Panc1 (cell line): ENCODE data around the gene CADM4. TPM values are rescaled to one million over a fixed set of nuclear protein-coding genes. Genes with fewer than 3 reads are reported as not detected.

Experiments
- ATAC-seq: fragments of 200-7000 bp; cut with Tn5 transposase; 2 replicates; pipeline ENCODE4 v1.9.1; 2020; ENCODE audit warnings: mild to moderate bottlenecking, moderate library complexity
- BruUV-seq: library from RNA; stranded (reverse); fragments of 400-500 nt; replicated peaks from 2 replicates; lab custom pipeline; 2021; lab: Mats Ljungman, UMichigan
- CTCF ChIA-PET: fragments of 300-600 bp; sonication (Branson Sonifier 250); formaldehyde crosslinking; loops from one replicate; lab custom pipeline; 2022; ENCODE audit warnings: antibody characterized with exemption; lab: Charles Lee
- POLR2A ChIA-PET: fragments of 300-600 bp; sonication (Branson Sonifier 250); formaldehyde crosslinking; loops from one replicate; lab custom pipeline; 2022; ENCODE audit warnings: antibody characterized with exemption; lab: Charles Lee
- DNase-seq: peaks from one replicate; pipeline ENCODE4 v3.0.0-alpha.2; 2010; ENCODE audit warnings: low read depth, low spot score
- H3K27ac ChIP-seq: 2 replicates; pipeline ENCODE4 v1.5.1; 2011; ENCODE audit warnings: mild to moderate bottlenecking, low read length, inconsistent platforms
- H3K27me3 ChIP-seq: fragments of 200-500 bp; sonication (Bioruptor generic); 2 replicates; pipeline ENCODE4 v1.6.0; 2014; ENCODE audit warnings: low read length, inconsistent platforms; ENCODE audit not compliant: control insufficient read depth, insufficient read depth
- H3K36me3 ChIP-seq: fragments of 200-500 bp; sonication (Bioruptor generic); 2 replicates; pipeline ENCODE4 v1.5.1; 2014; ENCODE audit warnings: inconsistent platforms, mild to moderate bottlenecking, low read length, moderate library complexity; ENCODE audit not compliant: control insufficient read depth, insufficient read depth
- H3K4me1 ChIP-seq: 2 replicates; pipeline ENCODE4 v1.5.1; 2011; ENCODE audit warnings: inconsistent platforms, mild to moderate bottlenecking, low read length, moderate library complexity; ENCODE audit not compliant: control insufficient read depth, insufficient read depth
- H3K4me3 ChIP-seq, 2 experiments: 2 replicates each; pipeline ENCODE4 v1.5.1; 2011 to 2012; ENCODE audit warnings: low read depth in 2 of 2, low read length in 2 of 2, mild to moderate bottlenecking in 2 of 2, inconsistent platforms in 1 of 2, moderate library complexity in 1 of 2
- H3K9me3 ChIP-seq: fragments of 200-500 bp; sonication (Bioruptor generic); 2 replicates; pipeline ENCODE4 v1.5.1; 2014; ENCODE audit warnings: low read depth, mild to moderate bottlenecking, inconsistent platforms, low read length, moderate library complexity; ENCODE audit not compliant: control insufficient read depth, insufficient read depth
- POLR2AphosphoS5 ChIP-seq: IDR thresholded peaks from 2 replicates; pipeline ENCODE4 v1.6.1; 2012; ENCODE audit warnings: mild to moderate bottlenecking, low read depth, low read length, moderate library complexity
- SIN3A ChIP-seq: IDR thresholded peaks from 2 replicates; pipeline ENCODE4 v1.6.1; 2012; ENCODE audit warnings: low read depth, mild to moderate bottlenecking, low read length, moderate library complexity, borderline replicate concordance; ENCODE audit not compliant: insufficient read depth
- TCF7L2 ChIP-seq: IDR thresholded peaks from 2 replicates; pipeline ENCODE4 v1.6.1; 2011; ENCODE audit warnings: mild to moderate bottlenecking, low read depth, low read length, inconsistent platforms
- in situ Hi-C: cut with HindIII; loops from 2 replicates; pipeline ENCODE4 v1.10.0; 2016; ENCODE audit warnings: low sequenced_read_pairs, low pct_unique_long_range_greater_than_20kb
- intact Hi-C: fragments of 100-400 bp; cut with micrococcal nuclease; formaldehyde crosslinking; loops from one replicate; pipeline ENCODE4 v1.10.0; 2022; ENCODE audit not compliant: unreplicated experiment
- total RNA-seq: library from RNA; stranded (reverse); gene quantifications from one replicate; pipeline ENCODE4 v1.2.1, GENCODE V29; 2021; ENCODE audit not compliant: unreplicated experiment
- TF ChIP-seq, protein P1 (sequence below): fragments of 450-650 bp; IDR thresholded peaks from 2 replicates; pipeline ENCODE4 v1.5.1; 2017; ENCODE audit warnings: mild to moderate bottlenecking
- TF ChIP-seq, protein P2 (sequence below), 2 experiments: IDR thresholded peaks; 2 replicates each; pipeline ENCODE4 v1.6.1; 2011 to 2012; ENCODE audit warnings: low read depth in 2 of 2, control low read depth in 1 of 2, low read length in 1 of 2, mild to moderate bottlenecking in 1 of 2, moderate library complexity in 1 of 2; ENCODE audit not compliant: insufficient read depth in 1 of 2

Gene CADM4
- total RNA-seq, 1 experiment from 2014 or later, result 2.7 TPM

DNA sequence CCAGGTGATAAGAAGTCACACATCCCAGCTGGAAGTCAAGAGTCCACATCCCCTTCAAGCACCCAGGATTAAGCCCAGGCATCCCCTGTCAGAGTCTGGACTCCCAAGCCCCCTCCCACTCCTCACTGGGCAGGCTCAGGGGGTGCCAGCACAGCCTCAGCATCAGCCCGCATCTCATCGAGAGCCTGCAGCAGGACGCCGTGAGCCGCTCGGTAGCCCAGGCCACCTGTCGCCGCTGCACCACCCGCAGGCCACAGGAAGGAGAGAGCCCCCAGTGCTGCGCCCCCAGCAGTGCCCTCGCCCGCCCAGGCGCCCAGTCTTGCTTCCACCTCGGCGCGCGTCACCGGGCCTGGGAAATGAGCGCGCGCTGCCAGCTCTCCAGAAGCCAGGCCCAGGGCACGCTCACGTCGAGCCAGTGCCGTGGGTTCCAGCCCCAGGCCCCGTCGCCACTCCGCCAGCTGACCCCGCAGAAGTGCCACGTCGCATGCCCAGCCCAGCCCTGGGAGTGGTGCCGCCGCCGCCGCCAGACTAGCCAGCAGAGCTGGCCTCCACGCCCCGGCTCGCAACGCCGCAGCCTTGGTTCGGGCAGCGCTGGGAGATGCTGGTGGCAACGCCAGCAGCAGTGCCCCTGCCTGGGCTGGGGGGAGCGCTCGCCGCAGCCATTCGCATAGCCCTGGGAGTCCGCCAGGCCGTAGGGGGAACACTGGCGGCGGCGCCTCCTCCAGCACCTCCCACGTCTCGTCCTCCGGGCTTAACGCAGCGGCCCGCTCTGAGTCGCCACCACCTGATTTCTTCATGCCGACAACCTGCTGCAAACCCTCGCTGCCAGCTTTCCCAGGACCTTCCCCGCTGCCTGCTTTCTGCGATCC lies 47.5 kb downstream of the CADM4 start:
- ATAC-seq, result no peak
- TF ChIP-seq, protein P1, sequence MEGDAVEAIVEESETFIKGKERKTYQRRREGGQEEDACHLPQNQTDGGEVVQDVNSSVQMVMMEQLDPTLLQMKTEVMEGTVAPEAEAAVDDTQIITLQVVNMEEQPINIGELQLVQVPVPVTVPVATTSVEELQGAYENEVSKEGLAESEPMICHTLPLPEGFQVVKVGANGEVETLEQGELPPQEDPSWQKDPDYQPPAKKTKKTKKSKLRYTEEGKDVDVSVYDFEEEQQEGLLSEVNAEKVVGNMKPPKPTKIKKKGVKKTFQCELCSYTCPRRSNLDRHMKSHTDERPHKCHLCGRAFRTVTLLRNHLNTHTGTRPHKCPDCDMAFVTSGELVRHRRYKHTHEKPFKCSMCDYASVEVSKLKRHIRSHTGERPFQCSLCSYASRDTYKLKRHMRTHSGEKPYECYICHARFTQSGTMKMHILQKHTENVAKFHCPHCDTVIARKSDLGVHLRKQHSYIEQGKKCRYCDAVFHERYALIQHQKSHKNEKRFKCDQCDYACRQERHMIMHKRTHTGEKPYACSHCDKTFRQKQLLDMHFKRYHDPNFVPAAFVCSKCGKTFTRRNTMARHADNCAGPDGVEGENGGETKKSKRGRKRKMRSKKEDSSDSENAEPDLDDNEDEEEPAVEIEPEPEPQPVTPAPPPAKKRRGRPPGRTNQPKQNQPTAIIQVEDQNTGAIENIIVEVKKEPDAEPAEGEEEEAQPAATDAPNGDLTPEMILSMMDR, result no peak
- TF ChIP-seq POLR2AphosphoS5 (no peak), TCF7L2 (no peak), SIN3A (no peak)
- TF ChIP-seq, protein P2, sequence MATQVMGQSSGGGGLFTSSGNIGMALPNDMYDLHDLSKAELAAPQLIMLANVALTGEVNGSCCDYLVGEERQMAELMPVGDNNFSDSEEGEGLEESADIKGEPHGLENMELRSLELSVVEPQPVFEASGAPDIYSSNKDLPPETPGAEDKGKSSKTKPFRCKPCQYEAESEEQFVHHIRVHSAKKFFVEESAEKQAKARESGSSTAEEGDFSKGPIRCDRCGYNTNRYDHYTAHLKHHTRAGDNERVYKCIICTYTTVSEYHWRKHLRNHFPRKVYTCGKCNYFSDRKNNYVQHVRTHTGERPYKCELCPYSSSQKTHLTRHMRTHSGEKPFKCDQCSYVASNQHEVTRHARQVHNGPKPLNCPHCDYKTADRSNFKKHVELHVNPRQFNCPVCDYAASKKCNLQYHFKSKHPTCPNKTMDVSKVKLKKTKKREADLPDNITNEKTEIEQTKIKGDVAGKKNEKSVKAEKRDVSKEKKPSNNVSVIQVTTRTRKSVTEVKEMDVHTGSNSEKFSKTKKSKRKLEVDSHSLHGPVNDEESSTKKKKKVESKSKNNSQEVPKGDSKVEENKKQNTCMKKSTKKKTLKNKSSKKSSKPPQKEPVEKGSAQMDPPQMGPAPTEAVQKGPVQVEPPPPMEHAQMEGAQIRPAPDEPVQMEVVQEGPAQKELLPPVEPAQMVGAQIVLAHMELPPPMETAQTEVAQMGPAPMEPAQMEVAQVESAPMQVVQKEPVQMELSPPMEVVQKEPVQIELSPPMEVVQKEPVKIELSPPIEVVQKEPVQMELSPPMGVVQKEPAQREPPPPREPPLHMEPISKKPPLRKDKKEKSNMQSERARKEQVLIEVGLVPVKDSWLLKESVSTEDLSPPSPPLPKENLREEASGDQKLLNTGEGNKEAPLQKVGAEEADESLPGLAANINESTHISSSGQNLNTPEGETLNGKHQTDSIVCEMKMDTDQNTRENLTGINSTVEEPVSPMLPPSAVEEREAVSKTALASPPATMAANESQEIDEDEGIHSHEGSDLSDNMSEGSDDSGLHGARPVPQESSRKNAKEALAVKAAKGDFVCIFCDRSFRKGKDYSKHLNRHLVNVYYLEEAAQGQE (IDR thresholded peaks at IDR 0.05; ENCODE audit: insufficient read depth in 1 of 2, low read depth in 2 of 2, low read length in 1 of 2), result no peak
- no peak for DNase-seq
- Histone ChIP-seq H3K9me3 (no peaks in the 10 kb centered on the region), H3K4me1 (no peaks in the 10 kb centered on the region), H3K4me3 (no peak overlapping the region), H3K36me3 (peaks cover 6% of the 10 kb centered on the region; the same call in 1 of the 2 replicates), H3K27me3 (no peaks in the 10 kb centered on the region), H3K27ac (no peak overlapping the region)
- POLR2A ChIA-PET, result no interaction called here
- CTCF ChIA-PET, result no interaction called here
- BruUV-seq, result no TSS peak
- in situ Hi-C loops (no loop called here), intact Hi-C loops (no loop called here)

DNA sequence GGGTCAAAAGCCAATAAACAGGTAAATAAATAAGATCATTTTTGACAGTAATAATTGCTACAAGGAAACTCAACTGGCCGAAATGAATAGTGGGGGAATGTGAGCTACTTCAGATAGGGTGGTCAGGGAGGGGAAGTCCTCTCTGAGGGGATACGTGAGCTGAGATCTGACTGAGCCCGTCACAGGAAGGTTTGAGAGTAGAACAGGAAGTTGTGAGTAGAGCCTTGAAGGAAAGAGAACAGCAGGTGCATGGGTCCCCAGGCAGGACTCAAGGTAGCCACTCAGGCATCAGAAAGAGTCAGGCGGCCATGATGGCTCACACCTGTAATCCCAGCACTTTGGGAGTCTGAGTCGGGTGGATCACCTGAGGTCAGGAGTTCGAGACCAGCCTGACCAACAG lies 50.0 kb downstream of the CADM4 start:
- Histone ChIP-seq H3K36me3 (no peaks in the 10 kb centered on the region), H3K9me3 (no peaks in the 10 kb centered on the region), H3K4me1 (no peaks in the 10 kb centered on the region), H3K4me3 (no peak overlapping the region), H3K27ac (no peak overlapping the region), H3K27me3 (no peaks in the 10 kb centered on the region)
- POLR2A ChIA-PET, result no interaction called here
- DNase-seq (no peak), ATAC-seq (no peak)
- intact Hi-C loops (no loop called here), in situ Hi-C loops (no loop called here)
- CTCF ChIA-PET, result interaction anchor here (0.6 kb wide), 1 partner anchor 54 kb away, joined by 3 read pairs; no protein-coding TSS in a partner anchor
- no peak for TF ChIP-seq SIN3A
- TF ChIP-seq, protein P1, result no peak
- no peak for TF ChIP-seq TCF7L2
- TF ChIP-seq, protein P2 (IDR thresholded peaks at IDR 0.05; ENCODE audit: insufficient read depth in 1 of 2, low read depth in 2 of 2, low read length in 1 of 2), result no peak
- no peak for TF ChIP-seq POLR2AphosphoS5
- no TSS peak for BruUV-seq
